HL-60 (cell line): ENCODE data around the gene APOBEC2.

Experiments
- DNase-seq, 2 experiments: peaks; one replicate each; pipeline ENCODE4 v3.0.0-alpha.2; 2010 to 2020; ENCODE audit warnings: low read depth in 1 of 2, low spot score in 1 of 2
- H3K27ac ChIP-seq: fragments of 250-450 bp; sonication (Bioruptor Pico); replicated peaks from 2 replicates; pipeline ENCODE4 v1.5.1; 2020; ENCODE audit warnings: mild to moderate bottlenecking, moderate library complexity
- H3K27me3 ChIP-seq: fragments of 250-450 bp; sonication (Bioruptor Pico); 2 replicates; pipeline ENCODE4 v1.5.1; 2021; ENCODE audit warnings: mild to moderate bottlenecking, moderate library complexity; ENCODE audit not compliant: insufficient read depth, poor library complexity, severe bottlenecking
- H3K4me3 ChIP-seq: replicated peaks from 2 replicates; pipeline ENCODE4 v1.5.1; 2011; ENCODE audit warnings: mild to moderate bottlenecking, control low read depth, low read length; ENCODE audit not compliant: insufficient read depth
- CTCF ChIP-seq: IDR thresholded peaks from one replicate; pipeline ENCODE4 v1.5.1; 2011; ENCODE audit warnings: low read length, control low read depth, inconsistent platforms; ENCODE audit not compliant: insufficient read depth
- GABPA ChIP-seq: IDR thresholded peaks from 2 replicates; pipeline ENCODE4 v1.6.1; 2012; ENCODE audit warnings: low read depth
- POLR2AphosphoS5 ChIP-seq: IDR thresholded peaks from 2 replicates; pipeline ENCODE4 v1.6.1; 2012; ENCODE audit warnings: low read depth
- SPI1 ChIP-seq: IDR thresholded peaks from 2 replicates; pipeline ENCODE4 v1.6.1; 2012; ENCODE audit warnings: low read depth, mild to moderate bottlenecking, borderline replicate concordance
- TF ChIP-seq, protein P1 (sequence below): IDR thresholded peaks from 2 replicates; pipeline ENCODE4 v1.6.1; 2012; ENCODE audit warnings: low read depth; ENCODE audit not compliant: insufficient replicate concordance

The APOBEC2 gene

GRCh38 chr6:41085182-41085581 is 32.2 kb downstream of the APOBEC2 start:
- no peak overlapping the region for H3K4me3 ChIP-seq
- DNase-seq: no peak
- no peak for TF ChIP-seq POLR2AphosphoS5
- TF ChIP-seq GABPA: no peak
- no peak for TF ChIP-seq CTCF
- no peaks in the 10 kb centered on the region for H3K27me3 ChIP-seq
- no peak overlapping the region for H3K27ac ChIP-seq

- TF ChIP-seq CTCF: no peak
- no peak for TF ChIP-seq SPI1
- TF ChIP-seq, protein P1, sequence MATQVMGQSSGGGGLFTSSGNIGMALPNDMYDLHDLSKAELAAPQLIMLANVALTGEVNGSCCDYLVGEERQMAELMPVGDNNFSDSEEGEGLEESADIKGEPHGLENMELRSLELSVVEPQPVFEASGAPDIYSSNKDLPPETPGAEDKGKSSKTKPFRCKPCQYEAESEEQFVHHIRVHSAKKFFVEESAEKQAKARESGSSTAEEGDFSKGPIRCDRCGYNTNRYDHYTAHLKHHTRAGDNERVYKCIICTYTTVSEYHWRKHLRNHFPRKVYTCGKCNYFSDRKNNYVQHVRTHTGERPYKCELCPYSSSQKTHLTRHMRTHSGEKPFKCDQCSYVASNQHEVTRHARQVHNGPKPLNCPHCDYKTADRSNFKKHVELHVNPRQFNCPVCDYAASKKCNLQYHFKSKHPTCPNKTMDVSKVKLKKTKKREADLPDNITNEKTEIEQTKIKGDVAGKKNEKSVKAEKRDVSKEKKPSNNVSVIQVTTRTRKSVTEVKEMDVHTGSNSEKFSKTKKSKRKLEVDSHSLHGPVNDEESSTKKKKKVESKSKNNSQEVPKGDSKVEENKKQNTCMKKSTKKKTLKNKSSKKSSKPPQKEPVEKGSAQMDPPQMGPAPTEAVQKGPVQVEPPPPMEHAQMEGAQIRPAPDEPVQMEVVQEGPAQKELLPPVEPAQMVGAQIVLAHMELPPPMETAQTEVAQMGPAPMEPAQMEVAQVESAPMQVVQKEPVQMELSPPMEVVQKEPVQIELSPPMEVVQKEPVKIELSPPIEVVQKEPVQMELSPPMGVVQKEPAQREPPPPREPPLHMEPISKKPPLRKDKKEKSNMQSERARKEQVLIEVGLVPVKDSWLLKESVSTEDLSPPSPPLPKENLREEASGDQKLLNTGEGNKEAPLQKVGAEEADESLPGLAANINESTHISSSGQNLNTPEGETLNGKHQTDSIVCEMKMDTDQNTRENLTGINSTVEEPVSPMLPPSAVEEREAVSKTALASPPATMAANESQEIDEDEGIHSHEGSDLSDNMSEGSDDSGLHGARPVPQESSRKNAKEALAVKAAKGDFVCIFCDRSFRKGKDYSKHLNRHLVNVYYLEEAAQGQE: no peak
- no peak for TF ChIP-seq GABPA
- no peak for TF ChIP-seq POLR2AphosphoS5
- Histone ChIP-seq H3K27ac (no peak overlapping the region), H3K27me3 (no peaks in the 10 kb centered on the region), H3K4me3 (no peak overlapping the region)
- no peak for DNase-seq
These were observed 35.4 kb downstream of the APOBEC2 start for GRCh38 chr6:41088451-41088850.

DNA sequence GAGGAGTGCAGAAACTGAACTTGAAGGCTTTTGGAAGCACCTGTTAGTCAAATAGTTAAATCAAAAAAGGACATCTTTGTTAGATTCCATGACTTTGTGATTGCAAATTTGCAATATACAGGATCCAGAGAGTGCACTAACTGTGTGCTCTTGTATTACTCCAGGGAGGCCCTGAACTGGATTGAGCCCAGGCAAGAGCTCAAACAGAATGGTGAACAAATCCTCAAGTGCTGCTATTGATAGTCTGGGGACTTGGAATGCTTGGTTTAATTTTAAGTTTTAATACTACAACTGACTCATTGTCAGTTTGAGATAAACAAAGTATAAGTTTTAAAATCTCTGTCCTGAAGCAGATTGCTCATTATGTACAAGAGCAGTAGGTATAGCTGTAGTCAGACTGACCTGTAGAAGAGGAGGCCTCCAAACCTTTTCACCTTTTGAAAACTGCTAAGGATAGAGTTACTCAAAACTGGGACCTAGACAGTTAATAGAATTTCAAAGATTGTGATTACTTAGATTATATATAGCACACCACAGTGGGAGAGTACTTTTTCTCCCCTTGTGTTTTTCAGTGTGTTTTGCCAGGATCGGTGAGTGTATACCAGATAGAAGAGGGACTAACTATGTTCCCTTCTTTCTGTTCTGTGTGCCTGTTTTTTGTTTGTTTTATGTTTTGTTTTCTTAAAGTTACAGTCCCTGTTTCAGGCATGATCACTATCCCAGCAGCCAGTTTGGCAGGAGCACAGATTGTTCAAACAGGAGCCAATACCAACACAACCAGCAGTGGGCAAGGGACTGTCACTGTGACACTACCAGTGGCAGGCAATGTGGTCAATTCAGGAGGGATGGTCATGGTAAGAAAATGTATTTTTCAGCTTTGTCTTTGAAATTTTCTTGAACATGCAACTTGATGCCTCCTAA is 38.1 kb downstream of the APOBEC2 start:
- TF ChIP-seq GABPA (no peak), POLR2AphosphoS5 (no peak), SPI1 (no peak), CTCF (no peak)
- TF ChIP-seq, protein P1: no peak

More for the DNA sequence above, 38.1 kb downstream of the APOBEC2 start:
- DNase-seq: no peak
- Histone ChIP-seq H3K27ac (no peak overlapping the region), H3K4me3 (no peak overlapping the region), H3K27me3 (no peaks in the 10 kb centered on the region)
